ENCODE data around the gene APOBEC3B.

DNA sequence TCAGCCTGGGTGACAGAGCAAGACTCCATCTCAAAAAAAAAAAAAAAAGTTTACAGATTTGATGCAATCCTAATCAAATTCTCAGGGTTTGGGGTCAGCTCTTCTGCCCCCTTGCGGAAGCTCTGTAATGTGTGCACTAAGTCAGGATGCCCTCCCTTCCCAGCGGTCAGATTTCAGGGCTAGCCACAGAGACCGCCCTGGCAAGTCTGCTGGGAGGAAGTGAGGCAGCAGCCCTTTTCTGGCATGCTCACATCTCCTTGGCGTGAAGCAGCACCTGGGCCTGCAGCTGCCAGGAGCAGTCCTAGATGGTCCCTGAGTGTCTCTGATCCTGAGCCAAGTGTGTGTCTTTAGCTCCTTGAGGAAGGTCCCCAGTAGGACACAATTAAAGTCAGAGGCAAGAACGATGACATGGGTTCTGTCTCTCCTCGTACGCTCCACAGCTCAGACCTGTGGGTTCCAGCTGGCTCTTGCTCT is 21.1 kb downstream of the APOBEC3B start:
- TF ChIP-seq EZH2 (IDR thresholded peaks at IDR 0.05; ENCODE audit: low read length, unreplicated experiment): no peak
- TF ChIP-seq, protein P1, sequence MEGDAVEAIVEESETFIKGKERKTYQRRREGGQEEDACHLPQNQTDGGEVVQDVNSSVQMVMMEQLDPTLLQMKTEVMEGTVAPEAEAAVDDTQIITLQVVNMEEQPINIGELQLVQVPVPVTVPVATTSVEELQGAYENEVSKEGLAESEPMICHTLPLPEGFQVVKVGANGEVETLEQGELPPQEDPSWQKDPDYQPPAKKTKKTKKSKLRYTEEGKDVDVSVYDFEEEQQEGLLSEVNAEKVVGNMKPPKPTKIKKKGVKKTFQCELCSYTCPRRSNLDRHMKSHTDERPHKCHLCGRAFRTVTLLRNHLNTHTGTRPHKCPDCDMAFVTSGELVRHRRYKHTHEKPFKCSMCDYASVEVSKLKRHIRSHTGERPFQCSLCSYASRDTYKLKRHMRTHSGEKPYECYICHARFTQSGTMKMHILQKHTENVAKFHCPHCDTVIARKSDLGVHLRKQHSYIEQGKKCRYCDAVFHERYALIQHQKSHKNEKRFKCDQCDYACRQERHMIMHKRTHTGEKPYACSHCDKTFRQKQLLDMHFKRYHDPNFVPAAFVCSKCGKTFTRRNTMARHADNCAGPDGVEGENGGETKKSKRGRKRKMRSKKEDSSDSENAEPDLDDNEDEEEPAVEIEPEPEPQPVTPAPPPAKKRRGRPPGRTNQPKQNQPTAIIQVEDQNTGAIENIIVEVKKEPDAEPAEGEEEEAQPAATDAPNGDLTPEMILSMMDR (conservative IDR thresholded peaks at IDR 0.05; ENCODE audit: low read depth, low read length): peak; percentile 70

Measured in PC-3 (cell line).